ENCODE data around the gene ILDR1.

The ILDR1 gene

GRCh38 chr3:122006267-122006666 lies 15.8 kb downstream of the ILDR1 start:
- no peak overlapping the region for H3K4me3 ChIP-seq (replicated peaks; ENCODE audit: low read depth, low read length)
- DNase-seq (ENCODE audit: low read depth) = no peak
- TF ChIP-seq, protein P1, sequence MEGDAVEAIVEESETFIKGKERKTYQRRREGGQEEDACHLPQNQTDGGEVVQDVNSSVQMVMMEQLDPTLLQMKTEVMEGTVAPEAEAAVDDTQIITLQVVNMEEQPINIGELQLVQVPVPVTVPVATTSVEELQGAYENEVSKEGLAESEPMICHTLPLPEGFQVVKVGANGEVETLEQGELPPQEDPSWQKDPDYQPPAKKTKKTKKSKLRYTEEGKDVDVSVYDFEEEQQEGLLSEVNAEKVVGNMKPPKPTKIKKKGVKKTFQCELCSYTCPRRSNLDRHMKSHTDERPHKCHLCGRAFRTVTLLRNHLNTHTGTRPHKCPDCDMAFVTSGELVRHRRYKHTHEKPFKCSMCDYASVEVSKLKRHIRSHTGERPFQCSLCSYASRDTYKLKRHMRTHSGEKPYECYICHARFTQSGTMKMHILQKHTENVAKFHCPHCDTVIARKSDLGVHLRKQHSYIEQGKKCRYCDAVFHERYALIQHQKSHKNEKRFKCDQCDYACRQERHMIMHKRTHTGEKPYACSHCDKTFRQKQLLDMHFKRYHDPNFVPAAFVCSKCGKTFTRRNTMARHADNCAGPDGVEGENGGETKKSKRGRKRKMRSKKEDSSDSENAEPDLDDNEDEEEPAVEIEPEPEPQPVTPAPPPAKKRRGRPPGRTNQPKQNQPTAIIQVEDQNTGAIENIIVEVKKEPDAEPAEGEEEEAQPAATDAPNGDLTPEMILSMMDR (IDR thresholded peaks at IDR 0.05; ENCODE audit: low read length, missing control alignments) = no peak

GRCh38 chr3:122004991-122005565 lies 17.0 kb downstream of the ILDR1 start:
- DNase-seq (ENCODE audit: low read depth) = no peak
- no peak overlapping the region for H3K4me3 ChIP-seq (replicated peaks; ENCODE audit: low read depth, low read length)
- TF ChIP-seq, protein P1 (IDR thresholded peaks at IDR 0.05; ENCODE audit: low read length, missing control alignments) = no peak

DNA sequence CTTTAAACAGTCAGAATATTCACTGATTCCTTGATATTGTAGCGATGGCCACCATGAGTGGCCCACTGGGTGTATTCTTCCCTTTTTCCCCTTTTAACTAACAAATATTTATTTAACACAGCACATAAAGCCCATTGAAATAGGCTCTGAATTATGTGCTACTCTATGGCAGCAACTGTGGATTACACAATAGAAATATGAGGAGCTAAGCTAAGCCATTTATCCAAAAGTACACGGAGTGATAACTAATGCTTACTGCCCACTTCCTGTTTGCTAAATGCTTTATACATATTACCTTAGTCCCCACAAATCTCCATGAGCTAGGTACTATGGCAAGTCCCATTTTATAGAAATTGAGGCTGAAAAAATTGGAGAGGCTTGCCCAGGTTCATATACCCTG lies 17.9 kb downstream of the ILDR1 start:
- no peak for DNase-seq (ENCODE audit: low read depth)
- TF ChIP-seq, protein P1 (IDR thresholded peaks at IDR 0.05; ENCODE audit: low read length, missing control alignments) = no peak
- H3K4me3 ChIP-seq (replicated peaks; ENCODE audit: low read depth, low read length) = no peak overlapping the region

DNA sequence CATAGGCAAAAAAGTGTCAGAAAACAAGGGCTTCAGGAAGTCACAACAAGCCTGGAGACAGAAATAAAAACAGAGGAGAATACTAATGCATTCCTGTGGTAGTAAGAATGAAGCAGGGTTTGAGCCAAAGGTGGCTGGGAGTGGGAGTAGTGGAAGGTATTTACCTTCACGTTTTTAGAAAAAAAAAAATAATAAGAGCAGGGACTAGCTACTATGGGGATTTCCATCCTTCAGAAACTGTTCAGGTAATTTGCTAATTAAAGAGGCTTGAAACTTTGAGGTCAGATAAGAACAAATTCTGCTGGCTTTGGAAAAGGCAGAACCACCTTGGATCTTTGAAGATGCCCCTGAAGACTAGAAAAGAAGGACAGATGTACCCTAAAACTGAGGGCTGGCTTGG lies 18.4 kb downstream of the ILDR1 start:
- H3K4me3 ChIP-seq (replicated peaks; ENCODE audit: low read depth, low read length) = no peak overlapping the region
- TF ChIP-seq, protein P1 (IDR thresholded peaks at IDR 0.05; ENCODE audit: low read length, missing control alignments) = no peak
- no peak for DNase-seq (ENCODE audit: low read depth)

GRCh38 chr3:122003112-122003511 lies 18.9 kb downstream of the ILDR1 start:
- TF ChIP-seq, protein P1 (IDR thresholded peaks at IDR 0.05; ENCODE audit: low read length, missing control alignments) = no peak
- no peak for DNase-seq (ENCODE audit: low read depth)
- H3K4me3 ChIP-seq (replicated peaks; ENCODE audit: low read depth, low read length) = no peak overlapping the region

DNA sequence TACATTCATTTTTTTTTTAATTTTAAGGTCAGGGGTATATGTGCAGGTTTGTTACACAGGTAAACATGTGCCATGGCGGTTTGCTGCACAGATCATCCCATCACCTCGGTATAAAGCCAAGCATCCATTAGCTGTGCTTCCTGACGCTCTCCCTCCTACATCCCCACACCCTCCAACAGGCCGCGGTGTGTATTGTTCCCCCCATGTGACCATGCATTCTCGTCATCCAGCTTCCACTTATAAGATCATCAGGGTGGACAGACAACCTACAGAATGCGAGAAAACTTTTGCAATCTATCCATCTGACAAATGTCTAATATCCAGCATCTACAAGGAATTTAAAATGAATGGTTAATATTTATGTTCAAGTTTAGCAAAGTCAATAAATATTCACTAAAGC lies 19.4 kb downstream of the ILDR1 start:
- TF ChIP-seq, protein P1 (IDR thresholded peaks at IDR 0.05; ENCODE audit: low read length, missing control alignments) = no peak
- H3K4me3 ChIP-seq (replicated peaks; ENCODE audit: low read depth, low read length) = no peak overlapping the region
- DNase-seq (ENCODE audit: low read depth) = no peak

DNA sequence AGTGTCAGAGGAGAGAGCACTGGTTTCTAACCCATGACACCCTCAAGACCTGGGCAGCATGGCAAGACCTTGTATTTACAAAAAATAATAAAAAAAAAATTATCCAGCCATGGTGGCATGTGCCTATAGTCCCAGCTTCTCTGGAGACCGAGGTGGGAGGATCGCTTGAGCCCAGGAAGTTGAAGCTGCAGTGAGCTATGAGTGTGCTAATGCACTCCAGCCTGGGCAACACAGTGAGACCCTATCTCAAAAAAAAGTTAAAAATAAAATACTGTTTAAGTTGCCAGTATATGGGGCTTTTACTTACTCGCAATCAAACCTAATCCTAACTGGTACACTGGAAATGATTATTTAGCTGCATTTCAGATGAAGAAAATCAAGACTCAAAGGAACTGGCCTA lies 20.2 kb downstream of the ILDR1 start:
- no peak overlapping the region for H3K4me3 ChIP-seq (replicated peaks; ENCODE audit: low read depth, low read length)
- TF ChIP-seq, protein P1 (IDR thresholded peaks at IDR 0.05; ENCODE audit: low read length, missing control alignments) = no peak
- DNase-seq (ENCODE audit: low read depth) = no peak

Measured in fibroblast of pulmonary artery (primary cell).